Activated CD8-positive, alpha-beta memory T cell treated with anti-CD3 and anti-CD28 coated beads, Interleukin-2, amount 50 U/mL, for 48 hours (primary cell): ENCODE results near the gene CAPS.
A peak's percentile ranks its signal among the peaks of the same experiment; 100 is the strongest.

Experiments used
- DNase-seq: peaks from one replicate; pipeline ENCODE4 v3.0.0-alpha.2; 2020

CAPS gene

DNA sequence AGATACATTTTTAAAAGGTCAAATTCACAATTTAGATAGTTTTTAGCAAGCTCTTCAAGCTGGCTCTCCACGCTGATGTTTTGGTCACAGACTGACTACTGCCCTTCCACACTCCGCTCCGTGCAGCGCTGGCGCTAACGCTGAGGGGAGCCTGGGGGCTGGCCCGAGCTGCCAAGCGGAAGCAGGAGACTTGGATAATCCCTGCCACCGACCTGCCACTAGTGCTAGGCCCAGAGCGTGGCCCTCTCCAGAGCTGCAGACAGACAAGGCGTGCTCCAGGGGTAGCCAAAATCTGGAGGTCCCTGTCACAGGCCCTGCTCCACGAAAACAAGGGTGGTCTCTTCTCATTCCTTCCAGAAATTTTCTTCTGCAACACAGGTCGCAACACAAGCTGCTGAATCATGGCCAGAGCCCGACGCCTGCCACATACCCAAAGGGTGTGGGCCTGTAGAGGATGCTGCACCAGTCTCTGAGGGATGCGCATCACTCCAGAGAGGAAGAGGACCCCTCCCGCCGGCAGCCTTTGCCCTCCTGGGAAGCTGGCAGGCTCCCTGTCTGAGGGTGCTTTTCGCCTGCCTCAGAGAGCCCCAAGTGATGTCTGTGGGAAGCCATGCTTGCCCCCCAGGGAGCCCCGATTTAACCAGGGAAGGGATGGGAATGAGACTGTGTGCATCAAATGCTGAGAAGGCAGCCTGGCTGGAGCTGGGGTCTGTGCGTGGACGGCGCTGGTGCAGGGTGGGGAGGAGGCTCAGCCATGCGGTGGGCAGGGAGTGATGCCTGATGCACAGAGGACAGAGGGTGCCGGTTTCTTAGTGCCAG is 21.6 kb downstream of the CAPS start:
- DNase-seq = no peak

DNA sequence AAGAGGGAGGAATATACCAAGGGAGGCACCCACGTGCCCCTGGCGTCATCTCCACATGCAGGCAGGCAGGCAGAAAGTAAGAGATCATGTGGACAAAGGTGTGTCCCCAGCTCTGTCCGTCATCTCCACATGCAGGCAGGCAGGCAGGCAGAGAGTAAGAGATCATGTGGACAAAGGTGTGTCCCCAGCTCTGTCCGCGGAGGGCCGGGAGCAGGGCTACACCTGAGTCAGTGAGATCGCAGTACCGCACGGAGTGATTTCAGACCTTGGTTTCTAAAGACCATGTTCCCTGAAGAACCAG is 22.2 kb downstream of the CAPS start:
- no peak for DNase-seq

GRCh38 chr19:5937550-5937949 is 23.5 kb downstream of the CAPS start:
- no peak for DNase-seq

GRCh38 chr19:5940260-5941208 is 26.5 kb downstream of the CAPS start:
- DNase-seq = no peak

DNA sequence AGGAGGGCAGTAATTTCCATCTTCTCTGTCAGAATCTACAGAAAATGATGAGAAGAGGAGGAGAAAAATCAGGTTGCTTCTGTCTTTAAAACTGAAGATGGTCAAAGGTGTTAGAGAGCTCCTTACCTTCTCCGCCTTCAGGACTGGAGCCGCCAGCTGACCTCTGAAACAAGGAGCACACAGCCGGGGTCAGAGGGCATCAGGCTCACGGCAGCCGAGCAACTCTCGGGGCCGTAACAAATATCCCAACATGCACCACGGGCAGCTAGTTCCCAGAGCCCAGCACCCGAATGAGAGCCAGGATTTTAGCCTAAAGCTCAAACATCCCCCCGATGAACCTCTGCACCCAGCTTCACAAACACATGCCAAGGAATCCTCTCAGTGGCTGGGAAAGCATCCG is 27.6 kb downstream of the CAPS start:
- no peak for DNase-seq

GRCh38 chr19:5943045-5943444 is 29.0 kb downstream of the CAPS start:
- DNase-seq = no peak

DNA sequence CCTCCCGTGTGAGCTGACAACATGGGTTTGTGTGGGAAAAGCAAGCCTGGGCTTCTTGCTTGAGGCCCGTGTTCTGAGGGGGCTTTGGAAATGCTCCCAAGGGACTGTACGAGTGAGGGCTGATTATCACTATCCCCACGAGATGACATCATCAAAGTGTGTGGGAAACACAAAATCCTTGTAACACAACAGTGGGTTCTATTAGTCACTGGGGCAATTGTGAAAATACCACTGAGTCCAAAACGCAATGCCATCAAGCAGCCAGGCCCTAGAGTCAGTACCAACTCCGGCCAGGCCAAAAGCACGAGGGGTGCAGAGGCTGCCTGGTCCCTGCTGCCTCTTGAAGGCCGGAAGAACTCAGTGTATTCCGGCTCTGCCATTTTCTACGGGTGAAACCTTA is 29.6 kb downstream of the CAPS start:
- no peak for DNase-seq

DNA sequence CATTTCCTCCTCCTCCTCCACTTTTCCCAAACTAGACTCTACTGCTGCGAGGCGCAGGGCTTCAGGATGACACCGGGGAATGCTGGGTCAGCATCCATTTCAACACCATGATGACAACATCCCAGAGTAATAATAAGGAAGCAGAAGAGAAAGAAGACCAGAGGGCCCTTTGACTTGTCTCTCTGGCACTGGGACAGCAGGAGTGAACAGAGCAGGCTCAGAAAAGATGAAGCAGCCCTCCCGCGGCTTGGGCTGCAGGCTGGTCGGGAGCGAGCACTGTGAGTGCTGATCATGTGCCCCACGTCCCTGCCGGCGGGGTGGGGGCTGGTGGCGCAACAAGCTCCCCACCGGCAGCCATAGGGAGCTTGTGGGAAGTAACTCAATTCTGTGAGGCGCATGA is 33.4 kb downstream of the CAPS start:
- no peak for DNase-seq

- DNase-seq = no peak
These were observed 34.9 kb downstream of the CAPS start for GRCh38 chr19:5948752-5949564.

DNA sequence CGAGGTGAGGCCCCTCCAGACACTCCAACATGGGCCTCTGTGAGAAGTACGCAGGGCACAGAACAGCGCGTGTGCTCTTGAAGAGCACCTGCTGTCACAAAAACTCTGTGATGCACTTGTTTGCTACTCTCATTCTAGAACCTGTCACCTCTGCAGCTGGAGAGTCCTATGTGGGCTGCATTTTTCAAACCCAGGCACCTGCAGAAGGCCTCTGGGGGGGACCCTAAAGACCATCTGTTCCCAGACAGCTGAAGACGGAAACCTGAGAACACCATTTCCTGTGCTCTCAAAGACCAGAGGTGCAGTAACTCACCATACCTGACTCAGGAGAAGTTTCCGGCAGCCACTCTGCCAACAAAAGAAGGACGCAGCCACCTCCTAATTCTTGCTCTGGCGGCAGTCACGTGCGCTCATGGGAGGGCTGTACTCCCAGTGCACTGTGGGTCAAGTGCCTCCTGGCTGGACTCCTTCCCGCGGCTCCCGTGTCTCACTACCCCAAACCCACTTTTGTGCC is 35.8 kb downstream of the CAPS start:
- DNase-seq = peak; percentile 62

DNA sequence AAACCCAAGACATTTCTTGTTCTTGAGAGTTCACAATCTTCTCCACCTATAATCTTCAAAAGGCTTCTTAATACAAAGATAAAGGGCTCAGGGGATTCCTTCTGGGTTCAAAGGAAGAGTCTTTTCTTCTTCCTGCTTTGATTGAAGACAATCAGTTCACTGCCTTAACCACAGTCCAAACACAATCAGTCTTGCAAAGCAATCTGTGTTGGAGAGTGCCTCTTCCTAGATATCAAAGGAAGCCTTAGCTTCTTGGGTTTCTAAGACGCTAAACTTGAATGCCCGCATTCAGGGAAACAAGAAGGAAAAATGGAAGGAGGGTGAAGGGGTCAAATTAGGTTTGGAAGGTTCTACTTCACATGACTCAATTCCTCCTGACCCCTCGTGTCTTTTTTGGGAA is 36.7 kb downstream of the CAPS start:
- DNase-seq = no peak

DNA sequence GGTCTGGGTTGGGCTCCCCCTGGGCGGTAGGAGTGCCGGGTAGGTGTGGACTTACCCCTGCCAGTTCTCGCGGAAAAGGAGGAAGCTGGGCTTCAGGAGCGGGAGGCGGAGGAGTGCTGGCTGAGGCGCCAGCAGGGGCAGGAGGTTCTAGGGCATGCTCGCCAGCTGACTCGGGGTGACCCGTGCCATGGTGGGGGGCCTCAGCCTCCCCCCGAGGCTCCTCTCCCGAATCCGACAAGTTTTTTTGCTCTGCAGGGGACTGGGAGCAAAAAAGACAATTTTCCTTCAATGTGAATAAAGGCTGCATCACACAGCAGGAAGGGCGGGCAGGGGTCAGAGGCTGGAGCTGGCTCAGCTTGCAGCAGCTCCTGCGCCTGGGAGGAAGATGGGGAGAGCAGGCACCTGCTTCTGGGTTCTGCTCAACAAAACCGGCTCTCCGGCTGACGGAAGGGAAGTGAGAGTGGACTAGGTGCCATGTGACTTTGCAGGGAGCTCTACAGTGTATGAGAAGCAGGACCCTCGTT is 37.3 kb downstream of the CAPS start:
- no peak for DNase-seq

- no peak for DNase-seq
These were observed 38.4 kb downstream of the CAPS start for GRCh38 chr19:5952193-5953029.

- no peak for DNase-seq
These were observed 39.1 kb downstream of the CAPS start for GRCh38 chr19:5953030-5953589.

GRCh38 chr19:5953680-5954213 is 39.7 kb downstream of the CAPS start:
- peak; percentile 72 for DNase-seq

GRCh38 chr19:5954293-5954692 is 40.2 kb downstream of the CAPS start:
- no peak for DNase-seq

DNA sequence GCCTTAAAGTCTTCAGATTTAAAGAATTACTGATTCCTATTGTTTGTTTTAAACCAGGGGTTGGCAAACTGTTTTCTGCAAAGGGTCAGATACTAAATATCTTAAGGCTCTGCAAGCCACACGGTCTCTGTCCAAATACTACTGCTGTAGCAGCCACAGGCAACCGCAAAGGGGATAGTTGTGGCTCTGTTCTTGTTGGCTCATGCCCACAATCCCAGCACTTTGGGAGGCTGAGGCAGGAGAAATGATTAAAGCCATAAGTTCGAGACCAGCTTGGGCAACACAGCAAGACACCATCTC is 41.5 kb downstream of the CAPS start:
- no peak for DNase-seq

DNA sequence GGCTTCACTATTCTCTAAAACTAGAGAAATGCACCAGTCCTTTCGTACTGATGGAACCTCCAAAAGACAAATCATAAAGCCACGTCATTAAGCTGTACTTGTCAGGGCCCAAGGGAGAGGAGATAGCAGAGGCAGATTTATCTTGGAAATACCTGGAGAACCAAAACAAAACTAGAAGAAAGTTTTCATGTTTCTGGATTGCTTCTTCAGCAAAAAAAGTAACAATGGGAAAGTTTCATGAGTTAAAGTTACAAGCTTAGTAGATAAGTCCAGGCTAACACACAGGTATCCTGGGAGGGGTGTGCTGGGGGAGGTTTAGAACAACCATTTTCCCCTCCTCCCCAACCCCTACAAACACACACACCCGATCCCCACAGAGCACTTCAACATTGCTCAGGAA is 42.3 kb downstream of the CAPS start:
- no peak for DNase-seq

- DNase-seq = no peak
These were observed 42.7 kb downstream of the CAPS start for GRCh38 chr19:5956728-5957127.

- DNase-seq = no peak
These were observed 43.1 kb downstream of the CAPS start for GRCh38 chr19:5957170-5957569.

GRCh38 chr19:5958074-5958850 is 44.2 kb downstream of the CAPS start:
- DNase-seq = no peak
